HG02981 (cell line): ENCODE results near the gene FAM199X.

Experiments used
- ATAC-seq: cut with Tn5 transposase; IDR thresholded peaks from one replicate; pipeline ENCODE4 v1.9.1; 2021; ENCODE audit warnings: mild to moderate bottlenecking, moderate library complexity; ENCODE audit not compliant: unreplicated experiment

The FAM199X gene

GRCh38 chrX:104165894-104166734, at the start of gene FAM199X:
Gene FAM199X, plus strand, starts transcription at chrX:104166453. Its CDS starts 333 bp downstream, at chrX:104166786.
- peak; percentile 95 for ATAC-seq

GRCh38 chrX:104117759-104118158, 48.5 kb upstream of the FAM199X start:
- no peak for ATAC-seq

GRCh38 chrX:104118765-104119164, 47.5 kb upstream of the FAM199X start:
- no peak for ATAC-seq

GRCh38 chrX:104122829-104123228, 43.4 kb upstream of the FAM199X start:
- ATAC-seq = no peak

- no peak for ATAC-seq
Observed at GRCh38 chrX:104126856-104127255, 39.4 kb upstream of the FAM199X start.

GRCh38 chrX:104130808-104131207, 35.4 kb upstream of the FAM199X start:
- no peak for ATAC-seq

- ATAC-seq = no peak
Observed at GRCh38 chrX:104134583-104135261, 31.5 kb upstream of the FAM199X start.

- ATAC-seq = no peak
Observed at GRCh38 chrX:104135677-104136076, 30.6 kb upstream of the FAM199X start.

- ATAC-seq = peak; percentile 79
Observed at GRCh38 chrX:104136241-104137019, 29.8 kb upstream of the FAM199X start.

GRCh38 chrX:104137496-104137895, 28.8 kb upstream of the FAM199X start:
- no peak for ATAC-seq

- no peak for ATAC-seq
Observed at GRCh38 chrX:104141087-104141760, 25.0 kb upstream of the FAM199X start.

GRCh38 chrX:104151037-104151436, 15.2 kb upstream of the FAM199X start:
- no peak for ATAC-seq

- peak; percentile 94 for ATAC-seq
Observed at GRCh38 chrX:104156630-104157529, 9.4 kb upstream of the FAM199X start, which contains the start of gene SLC25A53. Gene SLC25A53, minus strand, starts transcription at chrX:104157009. Its CDS starts 51,752 bp downstream, at chrX:104105257.

GRCh38 chrX:104166735-104167436, 633 bp downstream of the FAM199X start:
- ATAC-seq = no peak

- no peak for ATAC-seq
Observed at GRCh38 chrX:104168127-104168526, 1.9 kb downstream of the FAM199X start.

GRCh38 chrX:104172121-104172520, 5.9 kb downstream of the FAM199X start:
- no peak for ATAC-seq

GRCh38 chrX:104172788-104173187, 6.5 kb downstream of the FAM199X start:
- ATAC-seq = no peak

GRCh38 chrX:104173841-104174240, 7.6 kb downstream of the FAM199X start:
- ATAC-seq = no peak

- no peak for ATAC-seq
Observed at GRCh38 chrX:104183685-104184084, 17.4 kb downstream of the FAM199X start.
